ENCODE measurements around the gene KCNJ6.
A peak's percentile ranks its signal among the peaks of the same experiment; 100 is the strongest.
"Not testable (repeated sequence)": the region's sequence is repeated elsewhere in the genome, so short reads cannot be mapped to it uniquely, and the experiment has no call there.

KCNJ6 gene

GRCh38 chr21:37588644-37589043 lies 327.6 kb downstream of the KCNJ6 start:
- H3K9me3 Mint-ChIP-seq; ATAC-seq; H3K36me3 Mint-ChIP-seq; H3K4me1 Mint-ChIP-seq; DNase-seq (ENCODE audit: low spot score in 2 of 2); H3K4me3 Mint-ChIP-seq; H3K27ac Mint-ChIP-seq: not testable (repeated sequence)

- Mint-ChIP-seq H3K4me1 (no peaks in the 10 kb centered on the region), H3K9me3 (no peaks in the 10 kb centered on the region), H3K4me3 (no peak overlapping the region), H3K27ac (no peak overlapping the region), H3K36me3 (no peaks in the 10 kb centered on the region)
- no peak for ATAC-seq
- no peak for DNase-seq (ENCODE audit: low spot score in 2 of 2)
Measured at GRCh38 chr21:37587635-37588177, 328.6 kb downstream of the KCNJ6 start.

- Mint-ChIP-seq H3K27ac (no peak overlapping the region), H3K9me3 (no peaks in the 10 kb centered on the region)
- ATAC-seq = no peak
Measured at GRCh38 chr21:37587203-37587602, 329.1 kb downstream of the KCNJ6 start.

GRCh38 chr21:37582590-37582989 lies 333.7 kb downstream of the KCNJ6 start:
- no peaks in the 10 kb centered on the region for H3K36me3 Mint-ChIP-seq
- no peaks in the 10 kb centered on the region for H3K4me1 Mint-ChIP-seq
- no peak for DNase-seq (ENCODE audit: low spot score in 2 of 2)
- H3K9me3 Mint-ChIP-seq = peaks cover 2% of the 10 kb centered on the region
- peak; percentile 46 for ATAC-seq
- H3K4me3 Mint-ChIP-seq = no peak overlapping the region
- no peak overlapping the region for H3K27ac Mint-ChIP-seq

More at GRCh38 chr21:37587203-37587602, 329.1 kb downstream of the KCNJ6 start:
- H3K36me3 Mint-ChIP-seq = no peaks in the 10 kb centered on the region
- DNase-seq (ENCODE audit: low spot score in 2 of 2) = no peak
- no peaks in the 10 kb centered on the region for H3K4me1 Mint-ChIP-seq
- no peak overlapping the region for H3K4me3 Mint-ChIP-seq

GRCh38 chr21:37580666-37581065 lies 335.6 kb downstream of the KCNJ6 start:
- no peaks in the 10 kb centered on the region for H3K4me1 Mint-ChIP-seq
- H3K36me3 Mint-ChIP-seq = no peaks in the 10 kb centered on the region
- ATAC-seq (no peak), DNase-seq (ENCODE audit: low spot score in 2 of 2) (no peak)
- no peak overlapping the region for H3K4me3 Mint-ChIP-seq
- H3K9me3 Mint-ChIP-seq = peaks cover 2% of the 10 kb centered on the region
- no peak overlapping the region for H3K27ac Mint-ChIP-seq

- DNase-seq (ENCODE audit: low spot score in 2 of 2) = no peak
- H3K4me3 Mint-ChIP-seq = no peak overlapping the region
- H3K27ac Mint-ChIP-seq = no peak overlapping the region
- no peak for ATAC-seq
- H3K4me1 Mint-ChIP-seq = no peaks in the 10 kb centered on the region
- peaks cover 2% of the 10 kb centered on the region for H3K9me3 Mint-ChIP-seq
- no peaks in the 10 kb centered on the region for H3K36me3 Mint-ChIP-seq
Measured at GRCh38 chr21:37579356-37579755, 336.9 kb downstream of the KCNJ6 start.

- Mint-ChIP-seq H3K36me3 (no peaks in the 10 kb centered on the region), H3K4me1 (no peaks in the 10 kb centered on the region), H3K4me3 (no peak overlapping the region), H3K9me3 (peaks cover 2% of the 10 kb centered on the region), H3K27ac (no peak overlapping the region)
- no peak for DNase-seq (ENCODE audit: low spot score in 2 of 2)
- ATAC-seq = no peak
Measured at GRCh38 chr21:37578471-37579126, 337.7 kb downstream of the KCNJ6 start.

- not testable (repeated sequence) for H3K9me3 Mint-ChIP-seq; ATAC-seq; H3K4me1 Mint-ChIP-seq; H3K27ac Mint-ChIP-seq; H3K4me3 Mint-ChIP-seq; DNase-seq (ENCODE audit: low spot score in 2 of 2); H3K36me3 Mint-ChIP-seq
Measured at GRCh38 chr21:37576929-37577328, 339.3 kb downstream of the KCNJ6 start.

GRCh38 chr21:37575580-37575979 lies 340.7 kb downstream of the KCNJ6 start:
- DNase-seq (ENCODE audit: low spot score in 2 of 2) = no peak
- Mint-ChIP-seq H3K4me1 (no peaks in the 10 kb centered on the region), H3K4me3 (no peak overlapping the region), H3K36me3 (no peaks in the 10 kb centered on the region), H3K9me3 (peaks cover 2% of the 10 kb centered on the region), H3K27ac (no peak overlapping the region)
- ATAC-seq = no peak

GRCh38 chr21:37574751-37575150 lies 341.5 kb downstream of the KCNJ6 start:
- Mint-ChIP-seq H3K27ac (no peak overlapping the region), H3K4me1 (no peaks in the 10 kb centered on the region), H3K9me3 (peaks cover 2% of the 10 kb centered on the region), H3K4me3 (no peak overlapping the region), H3K36me3 (no peaks in the 10 kb centered on the region)
- DNase-seq (ENCODE audit: low spot score in 2 of 2) = no peak
- ATAC-seq = no peak

GRCh38 chr21:37574316-37574715 lies 341.9 kb downstream of the KCNJ6 start:
- Mint-ChIP-seq H3K4me1 (no peaks in the 10 kb centered on the region), H3K36me3 (no peaks in the 10 kb centered on the region), H3K27ac (no peak overlapping the region), H3K4me3 (no peak overlapping the region), H3K9me3 (peaks cover under 1% of the 10 kb centered on the region)
- DNase-seq (ENCODE audit: low spot score in 2 of 2) (no peak), ATAC-seq (no peak)

GRCh38 chr21:37571442-37571841 lies 344.8 kb downstream of the KCNJ6 start:
- no peak overlapping the region for H3K4me3 Mint-ChIP-seq
- no peaks in the 10 kb centered on the region for H3K4me1 Mint-ChIP-seq
- no peak overlapping the region for H3K27ac Mint-ChIP-seq
- no peaks in the 10 kb centered on the region for H3K36me3 Mint-ChIP-seq
- no peaks in the 10 kb centered on the region for H3K9me3 Mint-ChIP-seq
- DNase-seq (ENCODE audit: low spot score in 2 of 2) = no peak
- no peak for ATAC-seq

- Mint-ChIP-seq H3K4me1 (peaks cover 22% of the 10 kb centered on the region), H3K9me3 (no peaks in the 10 kb centered on the region), H3K36me3 (peaks cover 6% of the 10 kb centered on the region)
Measured at GRCh38 chr21:37568916-37569315, 347.3 kb downstream of the KCNJ6 start.

GRCh38 chr21:37568415-37568814 lies 347.8 kb downstream of the KCNJ6 start:
- peaks cover 22% of the 10 kb centered on the region for H3K4me1 Mint-ChIP-seq
- H3K27ac Mint-ChIP-seq = no peak overlapping the region
- no peaks in the 10 kb centered on the region for H3K9me3 Mint-ChIP-seq
- H3K4me3 Mint-ChIP-seq = no peak overlapping the region
- ATAC-seq (no peak), DNase-seq (ENCODE audit: low spot score in 2 of 2) (no peak)
- H3K36me3 Mint-ChIP-seq = peaks cover 9% of the 10 kb centered on the region

More at GRCh38 chr21:37568916-37569315, 347.3 kb downstream of the KCNJ6 start:
- H3K27ac Mint-ChIP-seq = no peak overlapping the region
- no peak for ATAC-seq
- DNase-seq (ENCODE audit: low spot score in 2 of 2) = no peak
- no peak overlapping the region for H3K4me3 Mint-ChIP-seq

GRCh38 chr21:37566790-37567615 lies 349.3 kb downstream of the KCNJ6 start:
- no peak for DNase-seq (ENCODE audit: low spot score in 2 of 2)
- Mint-ChIP-seq H3K36me3 (peaks cover 9% of the 10 kb centered on the region), H3K27ac (no peak overlapping the region), H3K9me3 (no peaks in the 10 kb centered on the region), H3K4me3 (no peak overlapping the region), H3K4me1 (peaks cover 22% of the 10 kb centered on the region)
- ATAC-seq = no peak
